NCI-H146 (cell line): ENCODE data around the gene CLIP2.
"Not testable (repeated sequence)": the region's sequence is repeated elsewhere in the genome, so short reads cannot be mapped to it uniquely, and the experiment has no call there.

Experiments used
- DNase-seq: peaks from one replicate; lab custom pipeline; 2025; lab: John Stamatoyannopoulos, UW

CLIP2 gene

DNA sequence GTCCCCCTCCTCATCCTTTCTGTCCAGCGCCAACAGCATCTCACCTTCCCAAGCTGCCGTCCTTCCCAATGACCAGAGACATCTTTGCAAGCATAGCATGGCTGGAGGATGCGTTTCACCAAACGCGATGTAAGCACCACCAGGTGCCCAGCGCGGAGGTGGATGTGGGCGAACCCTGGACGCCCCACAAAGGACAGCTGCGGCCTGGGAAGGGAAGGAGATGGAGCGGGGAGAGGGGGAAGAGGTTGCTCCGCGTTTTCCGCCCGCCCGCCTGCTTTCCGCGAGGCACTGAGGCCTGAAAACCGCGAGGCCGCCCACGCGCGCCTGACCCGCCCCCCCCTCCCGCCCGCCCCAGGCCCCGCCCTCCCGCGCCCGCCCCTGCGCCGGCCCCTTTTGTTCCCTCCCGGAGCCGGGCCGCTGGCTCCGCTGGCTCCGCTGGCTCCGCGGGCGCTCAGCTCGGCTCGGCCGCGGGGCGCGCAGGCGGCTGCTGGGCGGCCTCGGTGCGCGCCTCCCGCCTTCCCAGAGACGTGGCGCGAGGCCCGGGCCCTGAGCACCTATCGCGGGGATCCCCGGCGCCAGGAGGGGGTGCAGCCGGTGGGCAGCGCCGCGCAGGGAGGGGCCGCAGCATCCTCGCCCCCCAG is at the start of gene CLIP2:
Gene CLIP2, plus strand, starts transcription at position 390 of the 641 bp plus-strand sequence. CDS start 28,140 bp downstream, outside the sequence.
- peak; percentile 73 for DNase-seq

DNA sequence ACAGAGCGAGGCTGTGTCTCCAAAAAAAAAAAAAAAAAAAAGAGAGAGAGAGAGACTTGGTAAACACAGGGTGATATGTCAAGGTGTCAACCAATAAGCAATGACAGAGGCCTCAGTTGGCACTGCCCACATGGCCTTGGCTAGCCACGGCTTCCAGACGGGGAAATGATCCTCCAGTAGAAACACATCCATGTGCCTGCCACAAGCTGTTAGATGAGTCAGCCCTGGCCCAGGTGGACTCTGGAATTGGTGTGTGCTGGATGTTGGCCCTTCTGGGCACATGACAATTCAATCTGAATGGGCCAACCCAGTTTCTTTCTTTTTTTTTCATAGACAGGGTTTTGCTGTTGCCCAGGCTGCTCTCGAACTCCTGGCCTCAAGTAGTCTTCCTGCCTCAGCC is 48.7 kb upstream of the CLIP2 start:
- DNase-seq = no peak

DNA sequence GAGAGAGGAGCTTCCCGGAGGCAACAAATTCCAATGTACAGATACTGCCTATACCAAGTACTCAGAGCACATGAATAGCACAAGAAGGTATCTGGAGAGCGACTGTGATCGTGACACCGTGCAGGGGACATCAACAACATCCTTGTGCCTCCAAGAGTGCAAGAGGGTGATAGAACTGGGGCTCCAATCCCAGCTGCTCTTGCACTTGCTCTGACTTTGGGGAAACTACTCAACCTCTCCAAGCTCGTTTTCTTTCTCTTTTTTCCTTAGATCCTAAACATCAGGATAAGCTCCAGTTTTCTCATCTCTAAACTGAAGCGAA is 47.1 kb upstream of the CLIP2 start:
- DNase-seq = no peak

DNA sequence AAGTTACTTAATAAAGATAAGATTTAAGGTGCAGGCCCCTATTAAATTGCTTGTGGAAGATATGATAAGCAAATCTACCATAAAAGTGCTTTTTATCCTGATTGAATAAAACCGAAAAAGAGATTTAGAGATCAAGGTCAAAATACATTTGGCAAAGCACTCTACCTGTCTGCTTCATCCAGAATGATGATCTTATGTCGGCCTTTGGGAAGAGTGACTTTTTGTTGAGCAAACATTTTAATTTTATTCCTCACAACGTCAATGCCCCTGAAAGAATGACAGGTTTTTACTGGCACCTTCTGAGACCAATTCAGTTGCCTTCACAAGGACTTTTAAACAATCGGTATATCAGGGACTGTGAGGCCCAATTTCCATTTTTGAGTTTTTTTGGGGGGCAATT is 42.7 kb upstream of the CLIP2 start:
- DNase-seq = no peak

DNA sequence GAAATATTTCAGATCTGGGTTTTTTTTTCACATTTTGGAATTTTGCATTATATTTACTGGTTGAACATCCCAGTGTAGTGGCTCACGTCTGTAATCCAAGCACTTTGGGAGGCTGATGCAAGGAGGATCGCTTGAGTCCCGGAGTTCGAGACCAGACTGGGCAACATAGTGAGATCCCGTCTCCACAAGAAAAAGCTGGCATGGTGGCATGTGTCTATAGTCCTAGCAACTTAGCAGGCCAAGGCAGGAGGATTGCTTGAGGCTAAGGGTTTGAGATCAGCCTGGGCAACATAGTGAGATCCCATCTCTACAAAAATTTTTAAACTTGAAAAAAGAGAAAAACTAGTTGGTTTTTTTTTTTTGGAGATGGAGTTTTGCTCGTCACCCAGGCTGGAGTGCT is 41.1 kb upstream of the CLIP2 start:
- no peak for DNase-seq

DNA sequence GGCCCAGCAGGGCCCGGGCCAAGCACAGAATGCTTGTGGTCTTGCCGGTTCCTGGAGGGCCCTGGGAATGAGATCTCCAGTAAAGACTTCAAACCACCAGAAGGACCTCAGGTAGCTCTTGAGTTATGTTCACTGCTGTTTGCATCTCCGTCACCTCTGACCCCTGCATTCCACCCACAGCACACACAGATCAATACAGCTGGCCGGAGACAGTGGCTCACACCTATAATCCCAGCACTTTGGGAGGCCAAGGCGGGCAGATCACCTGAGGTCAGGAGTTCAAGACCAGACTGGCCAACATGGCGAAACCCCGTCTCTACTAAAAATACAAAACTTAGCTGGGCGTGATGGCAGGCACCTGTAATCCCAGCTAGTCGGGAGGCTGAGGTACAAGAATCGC is 40.1 kb upstream of the CLIP2 start:
- DNase-seq = not testable (repeated sequence)

DNA sequence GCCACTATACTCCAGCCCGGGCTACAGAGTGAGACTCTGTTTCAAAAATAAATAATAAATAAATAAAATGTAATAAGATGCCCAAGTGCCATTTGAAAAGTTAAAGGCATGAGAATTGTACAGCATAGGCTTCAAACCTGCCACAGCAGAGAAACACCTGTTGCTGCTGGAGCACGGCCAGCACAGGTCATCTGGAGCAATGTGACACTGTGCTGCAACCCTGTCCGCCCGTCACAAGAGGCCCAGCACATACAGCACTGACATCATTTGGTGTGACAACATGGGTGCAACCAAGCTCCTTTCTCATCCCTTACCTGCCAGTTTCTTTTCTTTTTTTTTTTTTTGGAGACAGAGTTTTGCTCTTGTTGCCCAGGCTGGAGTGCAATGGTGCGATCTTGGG is 36.3 kb upstream of the CLIP2 start:
- DNase-seq = peak; percentile 33

DNA sequence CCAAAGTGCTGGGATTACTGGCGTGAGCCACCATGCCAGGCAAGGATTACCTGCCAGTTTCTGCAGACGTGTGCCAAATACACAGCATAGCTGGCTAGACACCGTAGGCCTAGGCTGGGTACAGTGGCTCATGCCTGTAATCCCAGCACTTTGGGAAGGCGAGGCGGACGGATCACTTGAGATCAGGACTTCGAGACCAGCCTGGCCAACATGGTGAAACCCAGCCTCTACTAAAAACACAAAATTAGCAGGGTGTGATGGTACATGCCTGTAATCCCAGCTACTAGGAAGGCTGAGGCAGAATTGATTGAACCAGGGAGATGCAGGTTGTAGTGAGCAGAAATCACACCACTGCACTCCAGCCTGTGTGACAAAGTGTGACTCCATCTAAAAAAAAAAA is 35.9 kb upstream of the CLIP2 start:
- no peak for DNase-seq

DNA sequence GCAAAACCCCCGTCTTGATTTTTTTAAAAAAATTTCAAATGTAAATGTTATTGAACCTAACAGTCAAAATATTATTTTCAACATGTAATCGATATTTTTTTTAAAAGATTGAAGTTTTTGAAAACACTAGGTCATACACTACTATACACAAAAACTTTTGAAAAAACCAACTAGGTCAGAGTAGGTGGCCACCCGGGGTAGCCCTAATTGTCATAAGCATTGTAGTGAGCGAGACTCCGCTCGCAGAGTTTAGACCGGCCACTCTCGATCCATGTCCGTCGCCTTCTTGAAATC is 35.4 kb upstream of the CLIP2 start:
- DNase-seq = peak; percentile 65

DNA sequence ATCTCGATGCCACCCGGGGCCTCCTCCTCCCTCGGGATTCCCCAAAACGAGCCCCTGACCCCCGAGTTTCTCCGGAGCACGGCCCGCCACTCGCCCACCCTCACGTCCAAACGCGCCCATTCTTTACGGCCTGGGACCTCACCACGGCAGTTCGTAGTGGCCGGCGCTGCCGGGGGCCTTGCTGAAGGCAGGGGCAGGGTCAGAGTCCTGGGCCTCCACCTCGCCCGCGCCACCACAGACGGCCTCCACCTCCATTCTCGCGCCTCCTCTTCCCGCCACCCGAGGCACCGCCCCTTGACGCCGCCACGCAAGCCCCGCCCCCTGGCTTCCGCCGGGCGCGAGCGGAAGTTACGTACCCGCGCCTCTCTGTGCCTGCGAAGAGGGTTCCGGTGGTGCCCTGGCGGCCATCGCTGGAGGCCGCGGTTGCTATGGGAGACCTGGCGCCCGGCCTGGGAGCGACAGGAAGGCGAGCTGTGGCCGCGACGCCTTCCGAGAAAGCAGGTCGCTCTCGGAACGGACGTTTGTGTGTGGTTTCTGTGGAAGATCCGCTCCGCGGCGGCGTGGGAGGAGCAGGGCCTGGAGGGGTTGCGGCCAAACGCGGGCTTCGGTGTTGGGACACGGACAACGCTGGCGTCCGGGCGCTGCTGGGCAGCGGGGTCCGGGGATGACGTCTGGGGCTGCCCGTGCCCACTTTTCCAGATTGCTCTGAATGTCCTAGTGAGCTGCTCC is 34.9 kb upstream of the CLIP2 start, which contains the start of gene RFC2:
Gene RFC2, minus strand, starts transcription at position 271 of the 729 bp plus-strand sequence. Its CDS starts 16 bp downstream, at position 255.
- peak; percentile 96 for DNase-seq

DNA sequence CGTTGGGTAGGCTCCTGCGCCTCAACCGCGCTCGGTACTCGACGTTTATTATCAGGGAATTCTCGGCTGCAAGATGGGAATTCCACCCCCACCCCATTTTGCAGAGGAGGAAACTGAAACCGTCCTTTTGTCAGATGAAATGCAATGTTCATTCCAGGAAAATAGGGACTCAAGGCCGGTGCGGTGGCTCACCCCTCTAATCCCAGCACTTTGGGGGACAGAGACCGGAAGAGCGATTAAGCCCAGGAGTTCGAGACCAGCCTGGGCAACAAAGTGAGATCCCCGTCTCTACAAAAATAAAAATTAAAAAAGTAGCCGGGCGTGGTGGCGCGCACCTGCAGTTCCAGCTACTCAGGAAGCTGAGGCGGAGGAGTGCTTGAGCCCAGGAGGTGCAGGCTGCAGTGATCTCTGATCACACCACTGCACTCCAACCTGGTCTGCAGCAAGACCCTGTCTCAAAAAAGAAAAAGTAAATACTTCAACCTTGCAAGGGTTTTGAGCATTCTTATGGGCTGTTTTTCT is 34.3 kb upstream of the CLIP2 start:
- DNase-seq = peak; percentile 35

DNA sequence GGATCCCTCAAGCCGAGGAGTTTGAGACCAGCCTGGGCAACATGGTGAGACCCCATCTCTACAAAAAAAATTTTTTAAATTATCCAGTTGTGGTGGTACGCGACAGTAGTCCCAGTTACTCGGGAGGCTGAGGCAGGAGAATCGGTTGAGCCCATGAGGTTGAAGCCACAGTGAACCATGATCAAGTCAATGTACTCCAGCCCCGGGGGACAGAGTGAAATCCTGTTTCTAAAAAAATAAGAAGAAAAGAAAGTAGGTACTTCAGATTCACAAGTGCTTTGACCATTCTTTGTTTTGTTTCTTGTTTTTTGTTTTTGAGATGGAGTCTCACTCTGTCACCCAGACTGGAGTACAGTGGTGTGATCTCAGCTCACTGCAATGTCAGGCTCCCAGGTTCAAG is 33.7 kb upstream of the CLIP2 start:
- not testable (repeated sequence) for DNase-seq

DNA sequence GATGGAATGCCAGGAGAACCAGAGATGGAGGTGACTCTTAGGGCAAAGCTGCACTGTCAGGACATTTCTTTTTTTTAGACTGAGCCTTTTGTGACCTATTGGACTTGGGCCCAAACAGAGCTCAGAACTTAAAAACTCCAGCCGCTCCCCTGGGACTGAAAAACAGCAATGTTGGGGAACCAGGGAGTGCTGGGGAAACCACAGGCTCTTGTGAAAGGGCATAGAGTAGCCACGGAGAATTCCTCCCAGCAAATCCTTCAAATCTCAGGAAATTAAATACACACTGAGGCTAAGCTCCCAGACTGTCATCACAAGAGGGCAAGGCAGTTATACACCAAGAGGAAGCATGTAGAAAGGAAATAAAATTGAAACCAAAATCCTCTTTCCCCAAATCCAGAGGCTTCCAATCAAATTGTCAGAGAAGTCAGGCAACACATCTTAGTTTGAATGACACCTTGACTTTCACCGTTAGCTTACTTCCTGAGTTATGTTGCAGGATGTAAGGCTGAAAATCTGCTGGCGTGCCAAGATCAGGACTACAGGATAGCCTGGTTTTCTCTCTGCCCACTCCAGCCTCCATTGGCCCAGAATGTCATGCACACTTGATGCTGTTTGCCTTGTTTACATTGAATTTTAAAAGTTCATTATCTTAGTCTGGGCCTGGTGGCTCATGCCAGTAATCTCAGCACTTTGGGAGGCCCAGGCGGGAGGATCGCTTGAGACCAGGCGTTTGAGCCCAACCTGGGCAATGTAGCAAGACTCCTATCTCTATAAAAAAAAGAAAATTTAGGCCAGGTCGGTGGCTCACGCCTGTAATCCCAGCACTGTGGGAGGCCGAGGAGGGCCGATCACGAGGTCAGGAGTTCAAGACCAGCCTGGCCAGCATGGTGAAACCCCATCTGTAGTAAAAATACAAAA is 32.5 kb upstream of the CLIP2 start:
- DNase-seq = no peak

DNA sequence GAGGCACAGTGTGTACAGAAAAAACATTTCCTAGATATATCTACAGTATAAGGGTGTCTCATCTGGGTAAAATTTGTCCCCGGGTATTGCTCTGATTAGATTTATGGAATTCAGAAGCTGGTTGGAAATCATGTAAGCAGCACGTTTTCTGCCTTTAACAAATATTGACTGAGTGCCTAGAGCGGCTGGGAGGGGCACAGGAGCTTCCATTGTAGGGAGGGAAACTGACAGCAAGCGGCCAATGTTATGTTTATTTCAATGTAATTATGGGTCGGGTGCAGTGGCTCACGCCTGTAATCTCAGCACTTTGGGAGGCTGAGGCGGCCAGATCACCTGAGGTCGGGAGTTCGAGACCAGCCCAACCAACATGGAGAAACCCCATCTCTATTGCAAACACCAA is 30.6 kb upstream of the CLIP2 start:
- DNase-seq = peak; percentile 8

DNA sequence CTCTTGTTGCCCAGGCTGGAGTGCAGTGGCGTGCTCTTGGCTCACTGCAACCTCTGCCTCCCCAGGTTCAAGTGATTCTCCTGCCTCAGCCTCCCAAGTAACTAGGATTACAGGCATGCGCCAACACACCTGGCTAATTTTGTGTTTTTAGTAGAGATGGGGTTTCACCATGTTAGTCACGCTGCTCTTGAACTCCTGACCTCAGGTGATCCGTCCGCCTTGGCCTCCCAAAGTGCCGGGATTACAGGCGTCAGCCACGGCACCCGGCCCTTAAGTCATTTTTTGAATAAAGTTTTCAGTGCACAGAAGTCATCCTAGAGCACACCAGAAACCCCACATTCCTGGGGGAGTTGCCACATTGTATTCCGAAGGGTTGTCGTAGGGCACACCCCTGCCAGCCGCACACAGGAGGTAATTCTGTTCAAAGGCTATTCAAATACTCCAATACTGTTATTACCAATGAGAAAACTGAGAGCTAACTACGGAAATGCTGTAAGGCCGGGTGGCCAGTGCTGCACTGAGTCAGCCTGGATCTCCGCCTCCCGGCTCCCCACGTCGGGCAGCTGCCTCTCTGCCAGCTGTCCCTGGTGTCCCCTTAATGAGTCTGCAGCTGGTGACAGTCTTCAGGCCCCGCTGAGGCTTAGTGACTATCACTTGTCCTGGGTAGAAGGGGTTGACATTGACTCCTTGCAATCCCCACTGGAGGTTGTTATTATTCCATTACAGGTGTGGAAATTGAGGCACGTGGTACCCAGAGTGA is 26.4 kb upstream of the CLIP2 start:
- DNase-seq = peak; percentile 30

DNA sequence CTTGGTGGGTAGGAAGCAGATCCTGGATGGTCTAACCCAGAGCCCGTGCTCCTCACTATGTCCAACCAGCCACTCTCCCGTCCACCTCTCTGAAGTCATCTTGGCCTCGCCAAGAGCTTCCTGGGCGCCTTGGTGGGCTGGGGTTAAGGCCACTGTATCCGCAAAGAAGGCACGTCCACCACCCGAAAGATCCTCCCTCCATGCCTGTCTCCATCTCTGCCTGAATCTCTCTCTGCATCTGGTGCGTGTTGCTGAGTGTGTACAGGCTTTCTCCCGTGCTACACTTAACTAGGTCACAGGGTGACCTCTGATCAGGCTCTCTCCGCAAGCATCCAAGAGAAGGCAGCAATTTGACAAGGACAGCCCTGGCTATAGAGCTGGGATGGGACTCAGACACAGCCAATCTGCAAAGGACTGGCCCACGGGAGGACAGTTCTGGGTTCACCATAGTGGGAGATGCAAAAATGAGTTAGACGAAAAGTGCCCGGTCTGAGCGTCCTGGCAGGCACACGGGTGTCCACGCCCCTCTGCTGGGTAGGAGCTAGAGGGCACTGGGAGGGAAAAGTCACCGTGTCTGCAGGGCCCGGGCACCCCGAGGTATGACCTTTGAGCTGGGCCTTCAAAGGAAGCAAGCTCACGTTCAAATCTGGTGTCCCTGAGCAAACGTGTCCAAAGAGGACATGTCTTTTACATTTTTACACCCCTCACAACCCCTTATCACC is 25.6 kb upstream of the CLIP2 start:
- DNase-seq = no peak

DNA sequence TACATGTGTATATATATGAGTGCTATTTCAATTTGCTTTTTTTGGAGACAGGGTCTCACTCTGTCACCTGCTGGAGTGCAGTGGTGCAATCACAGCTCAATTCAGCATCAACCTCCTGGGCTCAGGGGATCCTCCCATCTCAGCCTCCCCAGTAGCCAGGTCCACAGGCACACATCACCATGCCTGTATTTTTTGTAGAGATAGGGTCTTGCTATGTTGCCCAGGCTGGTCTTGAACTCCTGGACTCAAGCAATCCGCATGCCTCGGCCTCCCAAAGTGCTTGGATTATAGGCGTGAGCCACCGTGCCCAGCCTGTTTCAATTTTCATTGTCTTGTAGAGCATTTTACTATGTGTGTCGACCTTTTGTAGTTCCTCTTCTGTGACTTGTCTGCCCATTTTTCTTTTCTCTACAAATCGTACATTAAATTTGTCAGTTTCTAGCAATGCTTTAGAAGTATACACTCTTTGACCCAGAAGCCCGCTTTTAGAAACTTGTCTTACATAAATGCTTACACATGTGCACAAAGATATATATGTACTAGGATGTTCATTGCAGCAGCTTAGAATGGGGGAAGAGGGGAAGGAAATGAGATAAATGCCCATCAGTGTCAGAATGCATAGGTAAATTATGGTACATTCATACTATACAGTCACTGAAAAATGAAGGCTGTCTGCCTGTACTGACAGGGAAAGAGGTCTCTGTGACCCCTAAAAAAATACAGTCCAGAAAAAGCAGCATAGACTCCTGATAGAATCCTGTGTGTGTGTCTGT is 22.8 kb upstream of the CLIP2 start:
- DNase-seq = no peak

DNA sequence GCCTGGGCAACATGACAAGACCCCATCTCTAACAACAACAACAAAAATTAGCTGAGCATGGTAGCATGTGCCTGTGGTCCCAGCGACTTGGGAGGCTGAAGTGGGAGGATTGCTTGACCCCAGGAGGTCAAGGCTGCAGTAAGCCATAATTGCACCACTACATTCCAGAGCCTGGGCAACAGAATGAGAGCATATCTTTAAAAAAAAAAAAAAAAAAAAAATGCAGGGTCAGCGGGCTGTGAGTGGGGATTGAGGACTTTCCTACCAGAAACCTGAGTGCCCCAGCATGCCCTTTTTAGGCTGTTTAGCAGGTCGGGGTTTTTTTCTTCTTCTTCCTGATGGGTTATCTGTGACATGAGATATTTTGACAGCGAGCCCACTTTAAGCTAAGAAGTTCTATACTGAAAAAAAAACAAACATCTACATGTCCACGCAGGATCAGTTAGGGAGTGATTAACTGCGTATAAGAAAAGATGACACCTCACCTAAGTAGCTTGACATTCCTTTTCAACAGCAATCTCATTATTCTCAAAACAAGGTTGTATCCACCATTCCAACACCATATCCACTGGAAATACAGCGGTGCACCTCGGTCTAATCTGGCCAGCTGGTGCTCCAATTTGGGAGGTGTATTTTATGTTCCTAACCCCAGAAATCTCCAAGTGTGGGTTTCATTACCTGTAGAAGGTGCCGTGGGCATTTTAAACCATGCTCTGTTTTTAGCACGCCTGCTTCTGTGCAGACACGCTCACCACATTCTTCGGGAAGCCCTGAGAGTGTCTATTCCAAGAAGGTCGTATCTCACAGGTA is 21.2 kb upstream of the CLIP2 start:
- DNase-seq = no peak

DNA sequence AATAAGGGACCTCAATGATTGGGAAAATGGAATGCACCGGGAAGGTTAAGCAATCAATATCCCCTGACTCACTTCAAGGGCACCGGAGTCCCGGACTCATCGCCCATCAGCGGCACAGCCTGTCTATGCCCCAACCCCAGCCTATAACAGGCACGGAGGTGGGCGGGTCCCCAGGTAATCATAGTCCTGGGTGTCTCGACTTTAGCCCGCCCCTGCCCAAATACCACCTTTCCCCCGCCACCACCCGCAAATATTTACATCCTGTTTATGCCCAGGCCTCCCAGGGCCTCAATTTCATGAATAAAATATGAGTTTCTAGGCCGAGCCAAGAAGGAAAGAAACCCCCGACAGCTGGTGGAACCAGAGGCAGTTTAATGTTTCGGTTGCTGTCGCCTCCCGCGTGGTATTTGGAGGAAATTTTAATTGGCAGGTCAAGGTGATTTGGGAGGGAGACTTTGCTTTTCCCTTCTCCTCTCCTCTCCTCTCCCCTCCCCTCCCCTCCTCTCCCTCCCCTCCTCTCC is 19.4 kb upstream of the CLIP2 start:
- peak; percentile 64 for DNase-seq
